Uterus (tissue), 4 donors: ENCODE data around the gene COL19A1. TPM values are rescaled to one million over a fixed set of nuclear protein-coding genes. Genes with fewer than 3 reads are reported as not detected.
"Not testable (repeated sequence)": the region's sequence is repeated elsewhere in the genome, so short reads cannot be mapped to it uniquely, and the experiment has no call there.

Experiments used
- DNase-seq, 2 donors: peaks; one replicate each; pipeline ENCODE4 v3.0.0-alpha.2; 2019 to 2020
- H3K27ac ChIP-seq, 2 donors: fragments of 200-600 bp; sonication (generic); 1 replicate in 1 of 2; 2 replicates in 1 of 2; pipeline ENCODE4 v1.5.1; 2016 to 2018
- H3K27me3 ChIP-seq, 2 donors: fragments of 200-600 bp; sonication (generic); one replicate each; pipeline ENCODE4 v1.5.1; 2018 to 2019; ENCODE audit warnings: control low read depth in 1 of 2
- H3K36me3 ChIP-seq, 2 donors: fragments of 200-600 bp; sonication (generic); one replicate each; pipeline ENCODE4 v1.5.1; 2019; ENCODE audit warnings: control low read depth in 1 of 2
- H3K4me1 ChIP-seq, 2 donors: fragments of 200-600 bp; sonication (generic); one replicate each; pipeline ENCODE4 v1.5.1; 2018 to 2019; ENCODE audit warnings: control low read depth in 1 of 2
- H3K4me3 ChIP-seq, 2 donors: fragments of 200-600 bp; sonication (generic); 1 replicate in 1 of 2; 2 replicates in 1 of 2; pipeline ENCODE4 v1.5.1; 2018 to 2019; ENCODE audit warnings: mild to moderate bottlenecking in 1 of 2
- H3K9me3 ChIP-seq, 2 donors: fragments of 200-600 bp; sonication (generic); one replicate each; pipeline ENCODE4 v1.5.1; 2019; ENCODE audit warnings: control low read depth in 1 of 2
- CTCF ChIP-seq, 4 experiments: fragments of 200-600 bp in 2 of 4; fragments of 450-650 bp in 2 of 4; sonication (generic) in 2 of 4; IDR thresholded peaks; one replicate each; pipeline ENCODE4 v1.5.1; 2016 to 2019; ENCODE audit warnings: antibody characterized with exemption in 4 of 4, mild to moderate bottlenecking in 2 of 4, moderate library complexity in 1 of 4
- POLR2A ChIP-seq, 2 donors: fragments of 450-650 bp; IDR thresholded peaks; one replicate each; pipeline ENCODE4 v1.6.1; 2016; ENCODE audit warnings: antibody characterized with exemption in 2 of 2, mild to moderate bottlenecking in 1 of 2, moderate library complexity in 1 of 2
- intact Hi-C: fragments of 100-400 bp; cut with DNase I; formaldehyde crosslinking; loops from one replicate; pipeline ENCODE4 v1.15.1; 2023; ENCODE audit warnings: low total_unique reads
- total RNA-seq, 4 donors: library from RNA; depleted of rRNA in 3 of 4; stranded (reverse); fragments of >200 nt in 3 of 4; gene quantifications; one replicate each; pipeline versions ENCODE4 v1.1.0 to v1.2.4, GENCODE V29; 2014 to 2023
- donor health status: DM: yes; HTN: yes; CAD: no.

Gene COL19A1
- total RNA-seq, 4 donors from 2014 or later: under 0.01 to 0.28 TPM; not detected in 2

- intact Hi-C loops: no loop called here
- TF ChIP-seq POLR2A (IDR thresholded peaks at IDR 0.05) (no peak), CTCF (IDR thresholded peaks at IDR 0.05) (no peak)
- H3K27me3 ChIP-seq: no peaks in the 10 kb centered on the region
- no peak overlapping the region for H3K4me3 ChIP-seq
- H3K27ac ChIP-seq: no peak overlapping the region
- no peaks in the 10 kb centered on the region for H3K9me3 ChIP-seq
- no peaks in the 10 kb centered on the region for H3K4me1 ChIP-seq
- H3K36me3 ChIP-seq: no peaks in the 10 kb centered on the region
- DNase-seq: no peak
Observed at GRCh38 chr6:69883551-69883950, 17.2 kb downstream of the COL19A1 start.

- Histone ChIP-seq H3K9me3 (no peaks in the 10 kb centered on the region), H3K4me3 (no peak overlapping the region), H3K4me1 (no peaks in the 10 kb centered on the region), H3K27me3 (no peaks in the 10 kb centered on the region), H3K36me3 (no peaks in the 10 kb centered on the region), H3K27ac (no peak overlapping the region)
- intact Hi-C loops: no loop called here
- DNase-seq: no peak
- TF ChIP-seq POLR2A (IDR thresholded peaks at IDR 0.05): no peak
- no peak for TF ChIP-seq CTCF (IDR thresholded peaks at IDR 0.05)
Observed at GRCh38 chr6:69884231-69884630, 17.9 kb downstream of the COL19A1 start.

- Histone ChIP-seq H3K27me3 (no peaks in the 10 kb centered on the region), H3K4me1 (no peaks in the 10 kb centered on the region), H3K27ac (no peak overlapping the region), H3K4me3 (no peak overlapping the region), H3K36me3 (no peaks in the 10 kb centered on the region), H3K9me3 (no peaks in the 10 kb centered on the region)
- no peak for DNase-seq
- TF ChIP-seq POLR2A (IDR thresholded peaks at IDR 0.05) (no peak), CTCF (IDR thresholded peaks at IDR 0.05) (no peak)
- intact Hi-C loops: no loop called here
Observed at GRCh38 chr6:69887026-69887425, 20.7 kb downstream of the COL19A1 start.

GRCh38 chr6:69887714-69888345 lies 21.5 kb downstream of the COL19A1 start:
- no peak for DNase-seq
- H3K27me3 ChIP-seq: no peaks in the 10 kb centered on the region
- H3K4me3 ChIP-seq: no peak overlapping the region
- intact Hi-C loops: no loop called here
- no peak for TF ChIP-seq POLR2A (IDR thresholded peaks at IDR 0.05)
- TF ChIP-seq CTCF (IDR thresholded peaks at IDR 0.05): no peak
- H3K9me3 ChIP-seq: no peaks in the 10 kb centered on the region
- no peaks in the 10 kb centered on the region for H3K4me1 ChIP-seq
- H3K36me3 ChIP-seq: no peaks in the 10 kb centered on the region
- no peak overlapping the region for H3K27ac ChIP-seq

- no peak for TF ChIP-seq POLR2A (IDR thresholded peaks at IDR 0.05)
- TF ChIP-seq CTCF (IDR thresholded peaks at IDR 0.05): no peak
- intact Hi-C loops: no loop called here
- no peaks in the 10 kb centered on the region for H3K27me3 ChIP-seq
Observed at GRCh38 chr6:69888482-69889233, 22.3 kb downstream of the COL19A1 start.

GRCh38 chr6:69889234-69889974 lies 23.0 kb downstream of the COL19A1 start:
- H3K9me3 ChIP-seq, H3K36me3 ChIP-seq, H3K27me3 ChIP-seq, H3K4me1 ChIP-seq, H3K27ac ChIP-seq, DNase-seq, H3K4me3 ChIP-seq, intact Hi-C loops: not testable (repeated sequence)

More at GRCh38 chr6:69888482-69889233, 22.3 kb downstream of the COL19A1 start:
- Histone ChIP-seq H3K27ac (no peak overlapping the region), H3K9me3 (no peaks in the 10 kb centered on the region), H3K4me3 (no peak overlapping the region), H3K4me1 (no peaks in the 10 kb centered on the region), H3K36me3 (no peaks in the 10 kb centered on the region)
- DNase-seq: no peak

GRCh38 chr6:69892561-69892960 lies 26.2 kb downstream of the COL19A1 start:
- DNase-seq, H3K4me3 ChIP-seq, H3K9me3 ChIP-seq, intact Hi-C loops, H3K4me1 ChIP-seq, H3K36me3 ChIP-seq, H3K27me3 ChIP-seq, H3K27ac ChIP-seq: not testable (repeated sequence)
